Jurkat, Clone E6-1 (cell line): ENCODE data around the gene ZBTB1.

Experiments used
- DNase-seq: peaks from one replicate; pipeline ENCODE4 v3.0.0-alpha.2; 2011; ENCODE audit warnings: low read depth, low spot score
- H3K4me3 ChIP-seq: 2 replicates; pipeline ENCODE4 v1.5.1; 2011; ENCODE audit warnings: mild to moderate bottlenecking, low read length, control low read depth, moderate library complexity

The ZBTB1 gene

DNA sequence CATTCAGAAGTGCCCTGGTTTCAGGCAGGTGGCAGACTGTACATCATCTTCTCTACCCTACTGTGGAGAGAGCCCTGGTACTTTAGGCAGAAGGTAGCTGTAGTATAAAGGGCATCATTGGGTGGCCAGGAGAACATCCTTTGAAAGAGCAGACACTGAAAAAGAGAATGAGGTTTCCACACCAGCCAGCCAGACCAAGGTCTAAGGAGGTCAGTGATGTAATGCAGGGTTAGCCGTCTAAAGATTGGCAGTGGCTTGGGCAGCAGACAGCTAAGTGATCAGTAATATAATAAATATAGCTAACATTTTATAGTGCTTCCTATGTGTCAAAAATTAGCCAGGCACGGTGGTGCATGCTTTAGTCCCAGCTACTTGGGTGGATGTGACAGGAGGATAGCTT lies 12.9 kb upstream of the ZBTB1 start:
- no peak for DNase-seq
- H3K4me3 ChIP-seq = no peak overlapping the region

DNA sequence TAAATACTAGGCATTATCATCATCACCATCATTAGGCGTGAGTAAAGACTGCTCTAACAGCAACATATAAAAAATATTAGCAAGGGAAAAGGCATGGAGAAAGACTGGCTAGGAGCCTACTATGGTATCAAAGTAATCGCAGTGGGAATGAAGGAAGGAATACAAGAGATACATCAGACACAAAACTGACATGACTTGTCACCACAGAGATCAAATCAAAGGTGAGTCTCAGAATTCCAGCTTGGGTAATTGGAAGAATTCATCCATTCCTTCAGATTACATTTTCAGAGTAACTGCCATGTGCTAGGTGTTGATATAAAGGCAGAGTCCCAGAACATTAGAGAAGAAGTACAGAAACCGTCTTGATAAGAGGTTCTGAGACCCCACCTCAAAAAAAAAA lies 11.1 kb upstream of the ZBTB1 start:
- H3K4me3 ChIP-seq = no peak overlapping the region
- DNase-seq = no peak

DNA sequence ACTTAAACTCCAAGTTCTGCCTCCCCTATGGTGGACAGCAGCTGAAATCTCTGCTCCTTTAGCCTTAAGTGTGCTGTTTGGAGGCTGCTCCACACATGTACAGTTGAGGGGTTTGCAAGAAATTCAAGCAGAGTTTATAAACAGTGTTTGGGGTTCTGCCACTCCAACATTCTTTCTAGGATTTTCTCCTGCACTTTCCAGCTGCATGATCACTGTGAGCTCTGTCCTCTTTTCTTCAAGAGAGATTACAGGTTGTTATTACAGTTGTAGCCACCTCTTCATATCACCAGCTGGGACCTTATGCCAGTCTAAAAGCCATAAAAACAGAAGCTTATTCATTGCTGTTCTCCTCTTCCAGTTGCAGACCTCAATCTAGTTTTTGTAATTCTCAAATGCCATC lies 9.3 kb upstream of the ZBTB1 start:
- no peak for DNase-seq
- H3K4me3 ChIP-seq = no peak overlapping the region

DNA sequence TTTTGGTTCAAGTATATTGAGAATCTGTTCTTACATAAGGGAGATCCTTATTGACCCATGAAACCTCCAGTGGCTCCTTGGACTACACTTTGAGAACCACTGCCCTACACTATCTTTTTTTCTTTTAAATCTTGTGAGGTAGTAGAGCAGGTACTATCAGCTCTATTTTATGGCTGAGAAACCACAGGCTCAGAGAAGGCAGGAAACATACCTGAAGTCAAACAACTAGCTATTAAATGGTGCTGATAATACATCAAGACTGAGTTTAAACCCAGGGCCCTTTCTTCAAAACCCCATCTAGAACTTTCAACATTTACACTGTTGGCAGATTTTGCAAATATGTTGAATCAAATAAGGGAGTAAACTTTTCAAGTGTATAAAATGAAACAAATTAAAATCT lies 7.8 kb upstream of the ZBTB1 start:
- DNase-seq = no peak
- H3K4me3 ChIP-seq = no peak overlapping the region

DNA sequence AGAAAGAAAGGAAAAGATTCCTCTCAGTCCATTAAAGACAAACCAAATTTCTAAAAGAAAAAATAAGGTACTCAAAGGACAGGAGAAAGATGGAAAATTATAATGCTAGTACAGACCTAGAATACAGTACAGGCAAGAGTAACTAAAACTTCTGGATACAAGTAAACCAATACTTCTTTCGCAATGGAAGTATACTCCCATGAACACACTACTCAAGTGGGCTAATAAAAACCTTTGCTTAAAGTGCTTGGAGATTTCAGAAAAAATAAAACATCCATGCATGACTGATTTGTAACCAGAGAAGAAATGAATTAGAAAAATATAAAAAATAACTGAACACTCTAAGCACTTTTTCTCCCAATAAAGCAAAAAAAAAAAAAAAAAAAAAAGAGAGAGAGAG lies 4.5 kb upstream of the ZBTB1 start:
- H3K4me3 ChIP-seq = no peak overlapping the region
- DNase-seq = no peak

DNA sequence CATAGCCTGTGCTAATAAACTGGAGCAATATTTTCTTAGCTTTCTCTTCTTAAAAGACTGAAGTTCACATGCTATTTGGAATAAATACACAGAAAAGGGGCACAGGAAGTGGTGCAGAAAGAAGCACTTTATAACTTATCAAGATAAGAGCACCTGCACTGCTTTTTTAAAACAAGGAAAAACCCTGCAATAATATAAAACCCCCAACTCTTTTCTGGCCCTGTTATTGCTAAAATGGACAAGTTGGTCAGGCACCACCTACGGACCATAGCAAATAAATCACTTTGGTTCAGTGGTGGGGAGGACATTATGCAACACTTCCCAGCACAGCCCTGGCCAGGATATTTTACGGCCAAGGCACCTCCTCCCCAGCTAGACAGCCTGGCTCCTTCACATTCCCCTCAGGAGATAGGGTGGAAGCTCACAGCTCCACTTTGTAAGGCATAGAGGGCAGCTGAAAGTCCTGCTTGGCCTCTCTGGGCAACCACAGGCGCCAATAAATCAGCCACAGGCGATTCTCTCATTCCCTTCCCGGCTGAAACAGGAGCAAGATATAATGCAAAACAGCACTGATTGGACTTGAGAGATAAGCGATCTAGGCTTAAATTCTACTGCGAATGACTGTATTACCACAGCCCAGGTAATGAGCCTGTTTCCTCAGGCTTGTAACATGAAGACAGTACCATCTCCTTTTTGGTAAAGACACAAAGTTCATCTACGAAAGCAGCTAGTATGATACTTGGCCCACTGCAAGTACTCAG lies 3.0 kb upstream of the ZBTB1 start:
- H3K4me3 ChIP-seq = peak overlapping the region; percentile 88
- DNase-seq = peak; percentile 73

DNA sequence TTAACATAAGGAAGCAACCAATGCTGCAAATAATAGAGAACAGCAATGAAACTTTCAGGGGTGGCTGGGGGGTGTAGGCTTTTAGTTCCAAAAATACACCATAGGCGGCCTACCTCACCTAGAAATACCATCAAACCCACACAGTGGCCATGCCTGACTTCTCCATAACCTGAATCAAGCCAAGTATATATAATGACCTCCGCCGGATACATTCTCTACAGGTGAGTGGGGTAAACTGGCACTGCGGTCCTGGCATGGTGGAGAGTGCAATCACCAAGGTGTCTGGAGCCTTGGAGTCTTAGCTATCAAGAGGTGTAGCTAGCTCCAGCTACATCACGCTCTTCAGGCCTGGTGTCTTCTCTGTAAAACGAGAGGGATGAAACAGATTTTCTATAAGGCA lies 2.1 kb upstream of the ZBTB1 start:
- DNase-seq = no peak
- H3K4me3 ChIP-seq = peak overlapping the region; percentile 88

DNA sequence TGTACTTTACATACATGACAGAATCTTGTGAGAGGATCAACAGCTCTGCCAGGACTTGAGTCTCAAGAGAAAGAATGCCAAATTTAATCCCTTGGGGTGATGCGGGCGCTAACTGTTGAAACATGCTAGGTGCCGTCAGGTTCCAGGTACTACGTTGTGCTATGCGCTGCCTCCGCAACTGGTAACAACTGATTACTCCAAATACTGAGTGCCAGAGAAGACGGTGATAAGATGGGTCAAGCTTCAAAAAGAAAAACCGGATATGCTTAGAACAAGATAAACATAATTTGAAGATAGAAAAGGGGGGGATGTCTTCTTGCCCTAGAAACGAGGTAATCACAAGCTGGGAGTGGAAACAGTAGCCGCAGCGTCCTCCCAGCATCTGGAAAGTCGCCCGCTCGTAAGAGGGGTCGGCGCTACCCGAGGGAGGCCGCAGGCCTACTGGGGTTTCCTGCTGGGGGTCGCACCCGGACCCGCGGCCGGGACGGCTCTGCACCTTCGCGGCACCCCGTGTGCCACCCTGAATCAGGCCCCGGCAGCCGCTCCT lies 1.6 kb upstream of the ZBTB1 start:
- peak; percentile 37 for DNase-seq
- H3K4me3 ChIP-seq = peak overlapping the region; percentile 88

DNA sequence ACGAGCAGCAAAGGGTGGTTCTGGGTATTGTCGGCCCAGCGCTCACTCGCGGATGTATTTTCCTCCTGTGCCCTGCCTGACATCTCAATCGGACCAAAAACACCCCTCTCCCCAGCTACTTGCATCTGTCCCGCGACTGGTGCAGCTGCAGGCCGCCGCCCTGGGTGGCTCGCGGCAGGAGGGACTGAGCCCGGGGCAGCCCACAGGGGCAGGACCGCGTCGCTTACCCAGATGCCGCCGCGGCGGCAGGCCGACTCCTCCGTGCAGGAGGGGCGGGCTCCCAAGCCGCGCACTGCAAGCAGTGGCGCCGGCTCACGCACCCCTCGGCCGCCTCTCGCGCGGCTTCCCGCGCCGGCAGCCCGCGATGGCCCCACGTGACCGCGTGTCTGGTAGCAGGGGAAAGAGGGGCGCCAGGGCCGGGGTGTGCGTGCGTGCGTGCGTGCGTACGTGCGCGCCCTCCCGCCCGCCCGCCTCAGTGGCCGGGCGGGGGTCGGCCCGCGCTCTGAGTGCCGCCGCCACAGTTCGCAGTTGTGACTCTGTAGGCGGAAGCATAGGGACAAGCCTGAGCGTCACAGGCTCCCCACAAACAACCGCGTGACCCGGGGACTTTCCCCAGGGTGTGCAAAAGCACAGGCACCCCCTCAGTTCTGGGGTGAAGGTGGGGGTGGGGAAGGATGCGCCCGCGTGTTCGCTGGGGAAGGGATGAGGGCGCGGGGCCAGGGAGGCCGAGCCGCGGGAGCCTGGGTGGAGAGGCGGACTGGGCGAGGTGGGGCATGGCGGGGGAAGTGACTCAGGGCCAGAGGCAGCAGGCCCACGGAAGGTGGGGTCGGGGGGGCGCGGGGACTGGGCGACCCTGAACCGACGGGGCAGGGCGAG lies 898 bp upstream of the ZBTB1 start, which contains the start of gene ZBTB25:
ZBTB25 (minus strand) TSS at position 405 of the 876 bp plus-strand sequence. CDS start 13,305 bp downstream, outside the sequence.
- peak within 1 kb of the TSS; percentile 89 for H3K4me3 ChIP-seq
- DNase-seq = peak; percentile 94

DNA sequence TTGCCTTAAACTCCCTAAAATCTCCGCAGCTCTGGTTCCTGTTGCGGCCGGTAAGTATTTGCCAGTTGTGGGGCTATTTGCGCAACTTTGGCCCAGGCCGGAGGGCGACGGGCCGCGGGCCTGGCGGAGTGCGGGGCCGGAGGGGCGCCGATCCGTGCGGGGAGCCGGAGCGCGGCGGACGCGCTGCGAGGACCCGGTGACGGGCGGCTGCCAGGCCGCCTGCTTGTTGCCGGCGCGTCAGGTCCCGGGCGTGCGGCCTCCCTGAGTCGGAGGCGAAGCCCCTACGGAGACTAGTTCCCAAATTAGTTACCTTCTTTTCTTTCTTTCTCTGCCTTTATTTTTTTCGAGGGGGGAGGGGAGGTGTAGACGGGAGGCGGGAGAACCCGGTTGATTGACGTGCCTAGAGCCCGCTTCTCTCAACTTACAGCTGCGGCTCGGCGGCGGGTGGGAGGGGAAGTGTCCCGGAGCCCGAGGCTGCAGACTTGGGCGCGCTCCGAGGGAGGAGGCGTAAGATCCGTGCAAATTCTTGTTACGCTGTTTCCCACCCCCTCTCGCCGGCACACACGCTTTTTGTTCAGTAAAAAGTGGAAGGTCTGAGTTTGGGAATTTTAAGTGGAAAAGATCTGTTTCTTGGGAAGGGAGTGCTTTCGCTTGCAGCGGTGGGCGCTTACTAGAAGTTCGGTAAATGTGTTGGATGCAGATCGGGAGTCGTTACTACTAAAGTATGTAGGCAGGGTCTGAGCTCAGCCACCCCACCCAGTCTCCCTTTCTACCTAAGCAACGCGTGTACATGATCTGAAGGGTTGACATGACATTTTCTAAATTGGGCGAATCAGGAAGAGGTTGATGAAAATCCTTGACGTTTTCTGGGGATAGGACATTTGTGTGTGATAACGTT lies 576 bp downstream of the ZBTB1 start:
- DNase-seq = peak; percentile 85
- H3K4me3 ChIP-seq = peak overlapping the region; percentile 89

DNA sequence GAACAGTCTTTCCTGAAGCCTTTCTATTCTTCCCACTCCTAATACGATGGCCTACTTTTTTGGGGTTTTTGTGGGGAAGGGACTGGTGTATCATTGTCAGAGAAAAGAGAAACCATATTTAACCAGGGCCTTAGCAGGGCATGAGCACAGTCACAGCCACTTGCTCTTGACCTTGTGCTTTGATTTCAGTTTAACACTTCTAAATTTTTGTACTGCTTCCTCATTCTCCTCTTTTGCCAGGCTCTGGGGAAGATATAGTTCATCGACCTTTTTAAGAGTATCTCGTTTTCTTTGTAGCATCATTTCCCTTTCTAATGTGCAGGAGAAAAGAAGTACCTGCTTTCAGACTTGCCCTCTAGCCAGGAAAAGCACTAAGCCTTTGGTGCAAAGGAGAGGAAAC lies 2.2 kb downstream of the ZBTB1 start:
- H3K4me3 ChIP-seq = peak overlapping the region; percentile 17; the same call in 1 of the 2 replicates
- DNase-seq = no peak

DNA sequence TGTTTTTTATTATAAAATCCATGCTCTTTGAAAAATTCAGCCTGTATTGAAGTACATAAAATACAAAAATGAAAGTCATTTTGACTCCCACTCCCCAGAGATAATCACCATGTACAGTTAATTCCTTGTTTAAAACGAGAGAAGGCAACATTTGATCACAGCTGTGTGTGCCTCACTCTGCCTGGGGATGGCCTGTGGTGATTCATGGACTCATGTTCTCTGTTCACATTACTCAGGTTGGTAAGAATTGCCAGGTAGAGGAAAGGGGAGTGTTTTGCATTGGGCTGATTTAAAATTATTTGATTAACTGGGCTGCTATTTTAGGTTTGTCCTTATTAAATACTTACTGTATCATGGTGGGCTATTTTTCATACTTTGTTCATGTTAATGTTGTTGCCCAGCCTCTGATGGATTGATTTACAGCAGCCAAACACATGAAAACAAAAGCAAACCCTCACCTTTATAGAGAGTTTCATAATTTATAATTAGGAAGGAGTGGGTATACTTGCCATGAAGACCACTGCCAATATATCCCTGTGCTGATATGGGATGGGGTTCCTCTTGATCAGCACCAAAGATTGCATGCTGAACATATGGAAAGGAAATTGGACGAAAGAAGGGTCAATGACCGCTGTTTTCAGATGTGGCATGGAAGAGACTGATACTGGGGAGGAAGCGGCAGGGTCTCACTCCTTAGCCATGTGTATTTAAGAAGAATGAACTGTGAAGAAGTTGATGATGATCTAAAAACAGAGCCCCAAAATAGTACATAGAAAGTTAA lies 3.0 kb downstream of the ZBTB1 start:
- DNase-seq = no peak
- H3K4me3 ChIP-seq = no peak overlapping the region

DNA sequence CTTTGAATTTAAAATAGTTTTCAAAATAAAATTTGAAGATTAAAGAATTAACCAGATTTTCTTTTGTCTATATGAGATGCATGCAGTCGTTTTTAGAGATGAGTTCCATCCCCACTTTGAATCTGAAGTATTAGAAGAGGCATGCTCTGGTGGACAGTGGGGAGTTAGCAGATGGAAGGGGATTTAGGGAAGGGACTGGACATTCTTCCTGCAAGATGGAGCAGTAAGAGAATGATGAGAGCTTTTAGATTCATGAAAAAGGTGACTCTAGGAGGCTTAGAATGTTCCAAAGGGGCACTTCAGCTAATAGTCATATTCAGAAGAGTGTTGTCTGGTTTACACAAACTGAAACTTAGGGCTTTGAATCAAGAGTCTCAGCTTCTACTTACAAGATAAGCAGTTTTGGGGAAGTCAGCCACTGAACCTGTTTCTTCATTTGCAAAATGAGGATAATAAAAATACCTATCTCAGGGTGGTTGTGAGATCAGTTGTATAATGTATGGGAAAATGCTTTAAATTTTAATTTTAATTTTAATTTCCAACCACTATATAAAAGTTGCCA lies 3.7 kb downstream of the ZBTB1 start:
- no peak overlapping the region for H3K4me3 ChIP-seq

DNA sequence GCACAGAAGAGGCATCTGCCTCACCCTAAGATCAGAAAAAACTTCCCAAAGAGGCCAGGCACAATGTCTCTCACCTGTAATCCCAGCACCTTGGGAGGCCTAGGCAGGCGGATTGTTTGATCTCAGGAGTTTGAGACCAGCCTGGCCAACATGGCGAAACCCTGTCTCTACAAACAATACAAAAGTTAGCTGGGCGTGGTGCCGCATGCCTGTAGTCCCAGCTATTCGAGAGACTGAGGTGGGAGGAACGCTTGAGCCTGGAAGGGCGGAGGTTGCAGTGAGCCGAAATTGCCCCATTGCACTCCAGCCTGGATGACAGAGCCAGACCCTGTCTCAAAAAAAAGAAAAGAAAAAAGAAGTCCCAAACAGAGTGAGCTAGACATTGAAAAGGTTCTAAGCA lies 4.5 kb downstream of the ZBTB1 start:
- DNase-seq = no peak
- H3K4me3 ChIP-seq = no peak overlapping the region

More for the DNA sequence above, 3.7 kb downstream of the ZBTB1 start:
- no peak for DNase-seq

DNA sequence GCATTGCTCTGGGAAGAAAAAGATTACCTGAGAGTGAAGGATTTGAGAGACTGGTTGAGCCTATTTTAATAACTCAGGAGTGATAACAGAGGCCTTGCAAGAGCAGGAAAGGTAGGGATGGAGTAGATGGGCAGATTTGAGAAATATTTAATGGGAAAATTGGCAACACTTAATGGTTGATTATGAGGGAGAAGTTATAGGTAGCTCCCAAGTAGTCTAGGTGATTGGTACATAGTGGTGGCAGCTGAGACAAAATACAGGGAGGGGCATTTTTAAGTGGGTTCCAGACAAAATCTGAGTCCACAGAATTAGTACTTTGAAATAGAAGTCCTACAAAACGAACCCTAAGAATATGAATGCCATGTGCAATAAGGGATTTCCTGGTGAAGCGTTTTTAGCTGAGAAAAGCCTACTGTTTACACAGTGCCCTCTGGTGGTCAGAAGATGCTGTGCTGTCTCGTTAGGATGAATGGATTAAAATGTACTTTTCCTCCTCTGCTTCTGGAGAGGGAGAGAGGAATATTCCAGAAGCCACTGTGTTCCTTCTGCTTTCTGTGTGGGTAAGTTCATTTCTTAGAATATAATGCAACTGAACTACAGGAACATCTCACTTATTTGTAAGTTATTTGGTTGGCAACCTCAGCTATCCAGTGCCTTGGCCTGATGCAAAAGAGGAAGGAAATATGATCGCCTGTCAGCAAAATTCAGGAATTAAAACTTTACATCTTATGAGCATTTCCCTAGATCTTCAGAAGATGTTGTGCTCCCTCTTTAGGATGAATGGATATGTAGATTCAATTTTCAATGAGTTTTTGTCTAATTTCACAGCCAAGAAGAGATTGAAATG lies 6.5 kb downstream of the ZBTB1 start:
- H3K4me3 ChIP-seq = no peak overlapping the region
- DNase-seq = peak; percentile 72

DNA sequence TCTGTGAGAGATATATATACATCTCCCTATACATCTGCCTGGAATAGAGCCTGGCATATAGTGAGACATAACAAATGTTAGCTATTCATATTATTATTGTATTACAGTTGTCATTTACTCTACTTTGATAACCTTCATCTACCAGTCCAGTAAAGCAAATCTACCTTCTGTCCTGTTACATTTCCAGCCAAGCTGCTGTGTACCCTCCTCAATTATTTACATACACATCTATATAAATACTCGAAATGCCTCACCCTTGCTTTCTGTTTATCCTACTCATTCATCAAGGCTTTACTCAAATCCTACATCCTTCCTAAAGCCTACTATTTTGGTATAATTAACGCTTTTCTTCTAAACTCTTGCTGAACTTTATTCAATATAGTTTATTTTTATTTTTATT lies 8.7 kb downstream of the ZBTB1 start:
- DNase-seq = no peak

DNA sequence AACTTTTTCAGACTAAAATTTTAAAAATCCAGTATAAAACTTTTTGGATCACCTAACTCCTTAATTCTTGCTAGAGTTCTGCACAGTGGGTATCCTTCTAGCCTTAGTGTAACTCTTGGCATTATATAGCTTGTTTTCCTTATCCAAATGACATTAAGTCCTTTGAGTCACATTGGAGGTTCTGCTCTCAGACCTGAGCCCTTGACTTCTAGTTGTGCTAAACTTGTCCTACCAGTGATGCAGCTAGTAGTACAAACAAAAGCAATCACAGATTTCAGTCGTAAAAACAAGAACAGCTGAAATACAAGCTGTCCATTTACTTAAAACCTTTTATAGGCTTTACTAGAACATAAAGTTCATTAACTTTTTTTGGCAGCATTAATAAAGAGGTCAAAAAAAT lies 10.5 kb downstream of the ZBTB1 start:
- H3K4me3 ChIP-seq = no peak overlapping the region
- DNase-seq = no peak

More for the DNA sequence above, 8.7 kb downstream of the ZBTB1 start:
- H3K4me3 ChIP-seq = no peak overlapping the region
